Activated T-cell treated with anti-CD3 and anti-CD28 coated beads, Interleukin-2, amount 50 U/mL, for 48 hours (primary cell): Measurements from ENCODE around the gene RAPGEF3.

Source experiments
- DNase-seq, 2 experiments: peaks; one replicate each; pipeline ENCODE4 v3.0.0-alpha.2; 2020

Gene RAPGEF3

DNA sequence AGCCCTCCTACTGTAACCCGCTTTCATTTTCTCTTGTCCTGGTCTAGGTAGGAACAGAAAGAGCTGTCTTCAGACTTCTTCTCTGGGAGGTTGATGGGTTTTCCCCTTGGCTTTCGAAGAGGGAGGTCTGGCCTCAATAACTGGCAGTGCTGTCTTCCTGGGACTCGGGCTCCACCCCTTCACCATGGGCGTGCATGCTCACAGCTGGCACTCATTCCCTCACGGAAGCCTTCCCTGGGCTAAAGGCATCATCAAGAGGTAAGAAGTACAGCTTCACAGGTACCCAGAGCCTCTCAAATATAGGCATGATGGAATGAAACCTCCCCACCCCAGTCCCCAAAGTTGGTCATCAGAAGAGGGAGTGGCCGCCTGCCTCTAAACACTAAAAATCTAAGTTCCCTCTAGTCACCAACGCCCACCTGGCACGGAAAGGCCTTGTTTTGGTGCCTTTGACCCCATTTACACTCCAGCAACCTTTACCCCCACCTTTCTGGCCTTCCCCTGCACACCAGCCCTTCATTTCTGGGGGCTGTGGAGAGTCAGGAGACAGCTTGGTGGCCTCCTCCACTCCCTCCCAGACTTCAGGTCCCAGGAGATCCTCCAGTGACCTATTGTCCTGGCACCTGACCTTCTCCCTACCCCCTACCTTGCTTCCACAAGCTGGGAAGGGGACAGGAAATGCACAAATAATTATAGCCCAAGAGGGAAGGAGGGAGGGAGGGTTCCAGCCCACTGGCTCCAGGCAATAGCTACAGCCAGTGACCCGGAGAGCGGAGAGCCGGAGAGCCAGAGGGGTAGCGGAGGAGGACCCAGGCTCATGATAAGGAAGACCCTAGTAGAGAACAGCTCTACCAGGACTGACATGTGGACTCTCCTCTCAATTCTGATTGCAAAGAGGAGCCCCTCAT is 2.8 kb downstream of the RAPGEF3 start:
- DNase-seq = peak; percentile 53 to 56

DNA sequence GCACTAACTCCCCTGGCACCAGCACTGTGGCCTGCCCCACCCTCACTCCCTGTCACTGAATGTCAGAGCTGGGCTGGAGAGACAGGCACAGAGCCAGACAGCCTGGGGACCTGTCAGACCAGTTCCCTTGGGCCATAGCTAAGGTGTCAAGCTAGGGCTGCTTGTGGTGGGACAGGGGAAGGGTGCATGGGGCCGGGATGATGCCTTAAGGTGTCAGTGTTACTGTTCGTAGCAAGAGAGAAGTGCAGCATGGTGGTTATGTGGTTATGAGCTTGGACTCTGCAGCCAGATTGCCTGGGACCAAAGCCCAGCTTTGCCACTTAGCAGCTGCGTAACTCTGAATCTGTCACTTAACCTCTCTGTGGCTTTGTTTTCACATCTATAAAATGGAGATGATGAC is 3.8 kb downstream of the RAPGEF3 start:
- DNase-seq = no peak

DNA sequence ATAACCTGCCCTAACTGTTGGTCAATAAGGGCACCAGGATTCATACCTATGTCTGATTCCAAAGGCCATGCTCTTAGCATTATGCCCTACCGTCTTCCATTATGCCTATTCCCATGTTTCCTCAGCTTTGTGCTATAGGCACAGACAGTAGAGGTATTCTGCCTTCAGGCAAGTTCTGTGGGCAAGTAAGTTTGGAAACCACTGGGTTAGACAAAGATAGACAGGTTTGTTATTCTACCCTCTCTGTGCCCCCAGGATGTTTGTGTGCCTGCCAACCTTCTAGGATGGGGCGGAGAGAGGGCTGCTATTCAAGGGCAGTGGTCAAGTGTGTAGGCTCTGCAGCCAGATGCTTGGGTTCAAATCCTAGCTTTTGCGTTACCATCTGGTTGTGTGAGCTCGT is 4.6 kb downstream of the RAPGEF3 start:
- no peak for DNase-seq

DNA sequence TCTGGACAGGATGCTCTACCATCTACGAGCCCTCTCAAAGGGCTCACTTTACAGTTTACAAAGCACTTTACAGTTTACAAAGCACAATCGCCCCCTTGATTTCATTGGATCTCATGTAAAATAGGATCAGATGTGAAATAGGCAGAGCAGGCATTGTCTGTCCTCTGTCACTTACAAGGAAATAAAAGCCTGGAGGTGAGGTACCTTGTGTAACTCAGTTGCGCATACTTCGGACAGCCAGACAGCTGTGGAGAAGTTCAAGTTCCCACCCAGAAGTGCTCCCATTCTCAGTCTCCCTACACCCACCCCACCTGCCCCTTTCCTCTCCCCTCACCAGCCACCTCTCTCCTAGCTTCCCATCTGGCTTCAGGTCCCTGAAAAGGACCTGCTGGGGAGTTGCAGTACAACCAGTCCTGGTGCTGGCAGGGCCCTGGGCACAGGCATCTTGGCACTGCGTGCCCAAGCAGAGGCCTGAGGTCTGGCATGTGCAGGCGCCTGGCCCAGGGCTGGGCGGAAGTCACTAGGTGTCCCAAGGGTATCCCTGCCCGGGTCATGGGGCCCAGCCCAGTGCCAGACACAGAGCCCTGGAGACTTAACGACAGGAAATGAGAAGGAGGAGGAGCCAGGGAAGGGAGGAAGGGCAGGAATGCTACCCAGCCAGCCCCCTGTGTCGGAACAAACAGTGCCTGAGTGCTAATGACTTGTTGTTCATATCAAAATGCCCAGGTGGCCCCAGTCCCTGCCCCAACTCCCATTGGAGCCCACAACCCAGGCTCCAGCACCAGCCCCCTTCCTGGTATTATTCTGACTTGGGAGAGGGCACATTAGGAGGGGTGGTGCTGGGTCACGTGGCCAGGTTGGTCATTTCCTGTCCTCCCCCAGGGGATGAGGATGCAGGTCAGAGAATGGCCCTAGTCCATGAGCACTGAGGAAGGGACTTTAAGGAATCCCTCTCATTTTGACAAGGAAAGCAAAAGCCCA is 5.4 kb downstream of the RAPGEF3 start:
- no peak for DNase-seq

DNA sequence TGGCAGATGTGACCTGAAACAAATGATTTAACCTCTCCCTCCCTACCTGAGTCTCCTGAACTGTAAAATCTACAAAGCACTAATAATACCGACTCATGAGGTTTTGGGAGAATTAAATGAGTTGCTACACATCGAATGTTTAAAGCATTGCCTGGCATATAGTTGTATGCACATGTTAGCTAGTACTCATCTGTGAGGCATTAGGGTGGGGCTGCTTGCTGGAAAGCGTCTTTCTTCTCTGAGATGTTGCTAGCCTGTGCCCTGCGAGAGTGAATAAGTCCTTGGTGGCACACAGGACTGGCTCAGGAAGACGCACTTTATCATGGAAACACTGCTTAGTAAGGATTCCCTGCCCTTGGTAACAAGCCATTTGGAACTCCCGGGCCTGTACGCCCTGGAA is 6.1 kb downstream of the RAPGEF3 start:
- no peak for DNase-seq

DNA sequence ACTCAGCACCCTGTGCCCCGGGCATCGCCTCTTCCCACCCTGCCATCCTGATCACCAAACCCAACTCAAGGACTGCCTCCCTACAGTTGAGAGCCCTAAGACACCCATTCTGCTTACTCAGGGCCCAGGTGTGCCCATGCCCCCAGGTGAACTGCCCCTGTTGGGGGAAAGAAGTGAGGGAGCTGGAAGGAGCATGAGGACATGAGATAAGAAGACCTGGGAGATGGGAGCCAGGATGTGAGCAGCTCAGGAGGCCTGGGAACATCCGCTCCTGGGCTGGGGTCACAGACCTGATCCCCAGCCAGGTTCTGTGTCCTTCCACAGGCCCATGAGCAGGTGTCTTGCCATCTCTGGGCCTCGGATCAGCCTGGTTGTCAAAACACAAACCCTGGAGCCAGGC is 6.6 kb downstream of the RAPGEF3 start:
- no peak for DNase-seq

DNA sequence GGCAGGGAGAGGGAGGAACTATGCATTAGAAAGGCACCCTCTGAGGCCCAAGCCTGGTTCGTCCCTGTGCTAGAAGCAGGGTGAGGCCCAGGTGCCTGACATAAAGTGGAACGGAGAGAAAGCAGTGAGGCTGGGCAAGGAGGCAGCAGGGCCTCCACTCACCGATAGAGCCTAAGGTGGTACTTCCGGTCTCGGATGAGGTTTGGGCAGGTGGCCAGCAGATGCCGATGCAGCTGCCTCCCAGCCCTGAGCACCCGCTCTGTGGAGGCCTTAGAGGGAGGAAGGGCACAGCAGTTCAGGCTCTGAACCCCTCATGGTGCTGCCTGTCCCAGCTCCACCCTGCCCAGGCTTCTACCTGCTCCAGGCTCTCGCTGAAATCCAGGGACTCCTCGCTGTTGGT is 7.1 kb downstream of the RAPGEF3 start:
- no peak for DNase-seq

DNA sequence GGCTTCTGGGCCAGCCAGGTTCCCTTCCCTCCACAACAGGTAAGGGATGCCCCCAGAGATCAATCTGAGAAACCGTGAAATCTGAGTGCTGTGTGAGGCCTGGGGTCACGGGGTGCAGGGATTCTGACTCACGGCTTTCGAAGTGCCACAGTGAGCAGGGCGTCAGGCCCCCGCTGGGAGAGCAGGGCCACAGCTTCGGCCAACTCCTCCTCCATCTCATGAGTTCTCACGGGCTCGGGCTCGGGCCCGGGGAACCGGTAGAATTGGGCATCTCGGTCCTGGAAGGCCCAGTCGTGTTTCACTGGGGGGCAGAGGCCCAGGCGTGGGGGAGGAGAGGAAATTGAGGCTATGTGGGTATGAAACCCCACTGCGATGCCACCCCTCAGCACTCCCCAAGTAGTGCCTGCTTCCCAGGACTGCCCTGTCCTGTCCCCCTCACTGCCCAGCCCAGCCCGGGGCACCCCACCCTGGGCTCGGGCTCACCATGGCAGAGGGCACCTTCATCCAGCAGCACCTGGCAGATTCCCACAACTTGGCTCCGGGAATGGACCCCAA is 7.7 kb downstream of the RAPGEF3 start:
- DNase-seq = no peak

DNA sequence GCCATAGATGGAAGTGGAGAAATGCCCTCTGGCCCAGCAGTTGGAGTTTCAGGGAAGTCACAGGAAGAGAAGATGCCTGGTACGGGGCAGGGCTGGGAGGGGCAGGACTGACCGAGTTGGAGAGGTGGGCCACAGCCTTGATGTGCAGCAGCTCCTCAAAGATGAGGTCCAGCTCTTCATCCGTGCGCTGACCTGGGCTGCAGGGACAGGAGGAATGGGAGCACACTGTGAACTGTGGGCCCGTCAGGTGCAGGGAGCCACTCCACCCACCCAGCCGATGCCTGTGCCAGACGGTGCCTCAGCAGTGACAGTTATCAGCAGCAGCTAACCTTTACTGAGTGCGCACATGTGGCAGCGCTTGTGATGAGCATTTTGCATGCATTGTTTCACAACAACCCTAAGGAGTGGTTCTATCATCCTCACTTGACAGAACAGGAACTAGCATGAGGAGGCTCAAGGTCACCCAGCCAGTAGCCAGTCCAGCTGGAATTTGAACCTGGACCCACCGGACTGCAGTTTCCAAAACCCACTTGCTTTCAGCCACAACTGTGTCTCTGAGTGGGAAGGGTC is 8.4 kb downstream of the RAPGEF3 start:
- DNase-seq = no peak

DNA sequence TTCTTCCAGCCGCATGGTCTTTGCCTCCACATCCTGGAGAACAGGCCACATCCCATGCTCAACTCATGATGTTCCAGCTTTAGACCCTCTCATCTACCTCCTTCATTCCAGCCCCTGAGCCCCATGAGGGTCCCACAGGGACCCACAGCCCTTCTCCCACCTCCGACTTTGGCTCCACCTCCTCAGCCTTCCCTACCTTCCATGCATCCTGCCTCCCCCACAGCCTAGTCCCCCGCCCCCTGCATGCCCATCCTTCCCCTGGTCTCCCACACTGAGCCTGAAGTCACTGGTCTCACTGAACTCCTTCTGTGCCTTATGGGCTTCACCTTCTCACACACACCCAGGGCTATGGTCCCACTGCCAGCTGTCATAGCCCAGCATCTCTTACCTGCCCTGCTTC is 9.8 kb downstream of the RAPGEF3 start:
- DNase-seq = no peak

DNA sequence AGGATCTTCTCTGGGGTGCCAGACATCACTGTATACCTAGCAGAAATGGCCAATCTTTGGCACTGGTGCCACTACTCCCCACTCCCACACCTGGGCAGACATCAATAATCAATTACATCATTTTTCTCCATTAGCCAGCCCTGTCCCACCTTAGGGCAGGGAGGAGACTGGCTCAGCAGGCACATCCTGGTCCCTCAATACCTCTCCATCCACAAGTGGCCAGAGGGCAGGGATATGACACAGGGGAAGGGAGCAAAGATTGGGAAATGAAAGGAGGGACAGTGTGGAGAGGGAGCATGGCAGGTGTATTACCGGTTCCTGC is 10.2 kb downstream of the RAPGEF3 start:
- no peak for DNase-seq

DNA sequence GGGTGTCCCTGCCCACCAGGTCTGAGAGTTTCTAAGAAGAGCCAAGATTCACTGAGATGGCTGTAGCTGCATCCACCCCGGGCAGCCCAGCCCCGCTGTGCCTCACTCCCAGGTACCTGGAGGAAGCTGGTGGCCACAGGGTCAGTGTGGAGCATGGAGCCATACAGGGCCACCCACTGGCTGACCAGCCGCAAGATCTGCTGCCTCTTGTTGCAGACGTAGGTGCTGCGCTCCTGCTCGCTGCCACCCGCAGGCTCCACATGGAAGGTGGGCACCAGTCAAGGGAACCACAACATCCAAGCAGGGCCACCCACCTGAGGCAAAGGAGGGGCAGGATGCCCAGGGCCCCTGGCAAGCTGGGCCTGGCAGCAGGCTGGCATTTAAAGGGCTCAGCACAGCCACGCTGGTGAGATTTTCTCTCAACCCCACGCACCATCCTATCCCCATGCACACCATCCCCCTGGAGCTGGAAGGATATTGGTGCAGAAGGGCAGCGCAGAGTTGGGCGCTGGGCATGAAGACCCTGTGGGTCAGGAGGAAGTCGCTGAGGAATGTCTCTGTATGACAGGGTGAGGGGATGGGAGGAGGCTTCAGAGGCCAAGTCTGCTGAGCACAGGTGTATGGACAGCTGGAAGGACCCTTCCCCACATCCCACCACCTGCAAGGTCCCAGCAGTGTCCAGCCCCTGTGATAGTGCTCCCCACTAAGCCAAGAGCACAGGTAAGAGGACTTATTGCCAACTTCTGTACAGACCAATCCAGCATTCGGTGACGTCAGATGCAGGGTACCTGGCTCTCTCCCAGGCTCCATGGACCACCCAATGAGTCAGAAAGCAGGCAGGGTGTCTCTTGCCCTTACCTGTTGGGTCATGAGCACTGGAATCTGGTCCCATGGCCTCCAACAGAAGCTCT is 10.8 kb downstream of the RAPGEF3 start:
- no peak for DNase-seq

DNA sequence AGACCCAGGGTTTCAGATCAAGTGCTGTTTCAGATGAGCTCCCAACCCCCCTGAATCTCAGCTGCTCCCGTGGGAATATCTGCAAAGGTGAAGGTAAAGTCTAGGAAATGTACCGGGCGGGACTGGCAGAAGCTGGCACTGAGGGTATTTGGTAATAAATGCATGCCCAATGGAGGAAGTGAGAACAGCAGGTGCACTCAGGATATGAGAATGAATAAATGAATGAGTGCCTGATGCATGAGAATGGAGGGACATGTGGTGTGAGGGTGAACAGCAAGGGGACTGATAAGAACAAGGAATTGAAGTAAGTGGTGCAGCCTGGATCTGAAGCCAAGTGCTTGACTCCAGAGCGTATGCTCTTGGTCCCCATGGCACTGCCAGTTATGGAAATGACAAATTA is 11.6 kb downstream of the RAPGEF3 start:
- DNase-seq = no peak

DNA sequence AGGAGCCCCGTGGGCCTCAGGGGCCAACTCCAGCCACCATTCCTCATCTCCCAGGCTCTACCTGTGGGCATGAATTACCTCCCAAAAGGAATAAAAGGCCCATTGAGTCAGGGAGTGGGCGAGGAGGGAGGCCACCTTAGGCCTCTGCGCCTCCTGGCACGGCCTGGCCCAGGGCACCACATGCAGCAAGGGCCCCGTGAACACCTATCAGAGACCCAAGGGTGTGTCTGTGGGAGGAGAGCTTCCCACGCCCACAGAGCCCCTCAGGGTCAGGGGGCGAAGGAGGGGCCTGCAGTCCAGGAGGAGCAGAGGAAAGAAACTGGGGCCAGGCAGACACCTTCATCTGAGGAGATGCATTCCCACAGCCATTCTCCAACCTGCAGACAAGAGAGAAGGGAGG is 12.2 kb downstream of the RAPGEF3 start:
- no peak for DNase-seq

DNA sequence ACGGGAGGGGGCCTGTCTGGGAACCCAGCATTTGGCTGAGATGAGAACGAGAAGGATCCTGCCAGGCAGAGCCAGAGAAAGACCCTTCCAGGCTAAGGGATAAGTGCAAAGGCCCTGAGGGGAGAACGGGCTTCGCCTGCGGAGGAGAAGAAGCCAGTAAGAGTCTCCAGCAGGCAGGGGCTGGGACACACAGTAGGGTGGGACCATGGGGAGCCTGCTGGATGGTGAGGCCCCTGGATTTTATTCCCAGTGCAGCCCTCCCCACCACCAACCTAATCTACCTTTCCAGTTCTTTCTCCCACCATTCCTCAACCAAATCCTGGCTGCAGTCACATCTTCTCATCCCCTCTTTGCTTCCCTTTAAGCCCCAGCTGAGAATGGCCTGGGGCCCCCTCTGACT is 12.6 kb downstream of the RAPGEF3 start:
- no peak for DNase-seq

DNA sequence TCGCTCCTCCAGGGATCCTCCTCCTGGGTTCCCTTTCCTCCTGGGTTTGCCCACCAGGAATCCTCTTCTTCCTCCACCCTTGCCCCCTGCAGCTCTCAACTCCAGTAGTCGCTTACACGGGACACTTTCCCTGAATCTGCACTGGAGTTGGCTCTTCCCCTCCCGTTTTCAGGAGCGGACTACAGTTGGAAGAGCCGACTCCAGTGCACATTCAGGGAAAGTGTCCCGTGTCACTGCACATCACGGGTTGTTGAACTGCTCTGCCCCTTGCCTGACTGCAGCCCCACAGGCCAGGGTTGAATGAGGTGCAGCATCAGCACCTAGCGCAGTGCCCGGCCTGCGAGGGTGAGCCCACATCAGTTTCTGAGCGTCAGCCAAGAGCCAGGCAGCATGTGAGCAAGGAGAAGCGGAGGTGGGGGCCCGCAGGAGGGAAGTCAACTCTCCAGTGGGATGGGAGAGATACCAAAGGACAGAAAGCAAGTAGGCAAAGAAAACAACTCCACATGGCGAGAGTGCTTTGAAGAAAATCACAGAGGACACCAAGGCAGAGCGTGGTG is 13.1 kb downstream of the RAPGEF3 start:
- no peak for DNase-seq

DNA sequence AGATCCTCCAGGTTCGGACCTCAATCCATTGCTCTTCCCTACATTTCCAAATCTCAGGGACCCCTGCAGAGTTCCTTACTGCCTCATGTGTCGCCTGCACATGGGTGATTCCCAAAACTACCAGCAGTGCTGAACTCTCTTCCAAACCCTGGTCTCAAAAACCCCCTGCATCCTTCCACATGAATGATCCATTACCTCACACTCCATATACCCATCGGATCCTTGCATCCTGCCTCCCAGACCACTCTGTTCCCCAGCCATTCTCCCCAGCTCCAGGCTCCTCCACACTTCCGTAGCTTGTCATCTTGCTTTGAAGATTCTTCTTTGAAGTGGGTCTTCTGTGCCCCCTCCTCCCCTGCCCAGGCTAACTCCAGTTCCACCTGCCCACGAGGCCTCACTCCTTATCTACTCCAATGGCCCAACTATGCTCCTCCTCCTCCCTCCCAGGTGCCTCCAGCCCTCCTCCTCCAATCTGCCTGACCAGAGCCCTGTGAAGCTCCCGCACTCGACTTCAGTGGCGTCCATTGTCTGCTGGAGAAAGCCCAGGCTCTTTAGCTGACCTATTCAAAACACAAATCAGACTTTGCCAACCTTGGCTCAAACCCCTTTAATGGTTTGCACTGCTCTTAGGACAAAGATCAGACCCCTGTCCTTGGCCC is 13.8 kb downstream of the RAPGEF3 start:
- no peak for DNase-seq

DNA sequence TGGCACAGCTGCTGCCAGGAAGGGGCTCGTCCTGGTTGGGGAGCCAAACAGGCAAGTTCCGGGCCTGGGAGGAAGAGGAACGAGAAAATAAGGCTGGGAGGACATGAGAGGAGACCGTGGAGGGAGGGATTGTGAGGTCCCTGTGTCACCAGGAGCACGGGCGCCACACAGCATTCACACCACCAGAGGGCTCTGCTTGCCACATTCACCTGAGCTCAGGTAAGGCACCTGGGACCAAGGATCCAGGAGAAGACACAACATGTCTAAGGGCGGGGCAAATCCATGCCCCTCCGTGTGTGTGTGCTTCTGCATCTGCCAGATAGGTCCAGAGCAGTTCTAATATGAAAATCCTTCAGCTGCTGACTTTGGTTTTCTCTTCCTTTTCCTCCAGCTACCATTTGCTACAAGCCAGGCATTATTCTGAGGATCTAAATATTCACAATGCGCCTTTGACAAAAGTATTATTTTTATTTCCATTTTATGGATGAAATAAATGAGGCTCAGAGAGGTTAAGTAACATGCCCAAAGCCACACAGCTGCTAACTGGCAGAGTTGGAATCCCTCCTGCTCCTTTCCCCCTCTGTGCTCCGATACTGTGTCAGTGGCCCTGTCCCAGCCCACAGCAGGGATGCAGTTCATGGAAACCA is 14.6 kb downstream of the RAPGEF3 start:
- peak; percentile 58 to 64 for DNase-seq

DNA sequence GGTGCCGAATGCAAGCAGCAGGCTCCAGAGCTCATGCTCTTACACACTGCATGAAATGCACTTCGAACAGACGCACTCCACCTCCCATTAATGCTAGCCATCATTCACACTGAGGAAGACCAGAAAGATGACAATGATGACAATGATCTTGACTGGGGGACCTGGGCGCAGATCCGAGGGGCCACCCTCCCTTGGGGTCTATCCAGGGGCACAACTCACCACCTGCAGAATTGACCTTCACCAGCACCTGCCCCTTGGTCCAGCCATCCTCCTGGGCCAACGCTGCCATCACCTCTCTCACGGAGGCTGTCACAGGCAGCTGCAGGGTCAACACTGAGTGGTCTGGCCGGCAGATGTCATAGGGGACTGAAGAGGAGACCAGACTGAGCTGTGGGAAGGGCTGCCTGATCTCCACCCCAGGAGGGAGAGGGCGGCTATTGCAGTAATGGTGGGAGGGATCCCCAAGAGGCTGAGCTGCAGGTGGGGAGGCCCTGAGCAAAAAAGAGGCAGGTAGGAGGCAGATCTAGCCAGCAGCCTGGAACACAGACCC is 15.3 kb downstream of the RAPGEF3 start:
- DNase-seq = no peak

DNA sequence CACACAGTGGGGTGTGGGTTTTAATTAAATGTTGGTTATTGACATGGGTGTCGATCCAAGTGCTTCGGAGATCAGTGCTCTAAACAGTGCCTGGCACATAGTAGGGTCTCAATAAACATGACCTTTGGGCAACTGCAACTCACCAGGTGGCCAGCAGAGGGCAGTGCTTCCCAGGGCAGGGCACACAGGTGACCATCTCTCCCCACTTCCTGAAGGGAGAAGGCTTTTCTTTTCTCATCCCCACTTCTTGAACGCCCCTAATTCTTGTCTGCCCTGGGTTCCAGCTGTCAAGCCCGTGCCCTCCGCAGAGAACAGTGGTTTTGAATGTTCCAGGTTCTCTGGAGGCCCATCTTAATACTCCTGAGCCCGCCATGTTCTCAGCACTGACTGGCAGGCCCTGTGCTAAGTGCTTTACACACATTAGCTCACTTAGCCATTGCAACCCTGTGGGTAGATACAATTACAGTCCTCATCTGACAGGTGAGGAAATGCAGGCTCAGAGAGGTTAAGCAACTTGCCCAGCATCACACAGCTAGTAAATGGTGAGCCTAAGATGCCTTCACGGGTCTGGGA is 16.3 kb downstream of the RAPGEF3 start:
- peak; percentile 88 to 89 for DNase-seq
